Midbrain (tissue), 1 donor: ENCODE measurements around the gene HCFC1.

ENCODE experiments used
- DNase-seq: peaks from one replicate; lab custom pipeline; 2025; lab: John Stamatoyannopoulos, UW

The HCFC1 gene

DNA sequence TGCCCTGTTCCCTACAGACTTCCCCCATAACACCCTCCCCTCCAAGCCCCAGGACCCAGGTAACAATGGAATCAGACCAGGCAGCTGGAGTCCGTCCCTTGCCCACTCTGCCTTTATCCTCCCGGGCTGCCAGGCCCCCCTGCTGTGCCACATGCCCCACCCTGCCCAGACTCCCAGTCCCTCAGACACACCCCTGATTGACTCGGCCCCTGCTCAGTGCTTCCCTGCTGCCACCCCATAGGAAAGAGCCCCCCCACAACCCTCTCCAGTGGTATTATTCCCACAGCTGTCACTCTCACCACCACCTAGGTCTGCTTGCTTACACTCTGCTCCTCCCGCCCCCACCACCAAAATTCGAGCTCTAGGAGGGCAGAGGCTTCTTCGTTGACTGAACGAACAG, 32.0 kb downstream of the HCFC1 start:
- no peak for DNase-seq

DNA sequence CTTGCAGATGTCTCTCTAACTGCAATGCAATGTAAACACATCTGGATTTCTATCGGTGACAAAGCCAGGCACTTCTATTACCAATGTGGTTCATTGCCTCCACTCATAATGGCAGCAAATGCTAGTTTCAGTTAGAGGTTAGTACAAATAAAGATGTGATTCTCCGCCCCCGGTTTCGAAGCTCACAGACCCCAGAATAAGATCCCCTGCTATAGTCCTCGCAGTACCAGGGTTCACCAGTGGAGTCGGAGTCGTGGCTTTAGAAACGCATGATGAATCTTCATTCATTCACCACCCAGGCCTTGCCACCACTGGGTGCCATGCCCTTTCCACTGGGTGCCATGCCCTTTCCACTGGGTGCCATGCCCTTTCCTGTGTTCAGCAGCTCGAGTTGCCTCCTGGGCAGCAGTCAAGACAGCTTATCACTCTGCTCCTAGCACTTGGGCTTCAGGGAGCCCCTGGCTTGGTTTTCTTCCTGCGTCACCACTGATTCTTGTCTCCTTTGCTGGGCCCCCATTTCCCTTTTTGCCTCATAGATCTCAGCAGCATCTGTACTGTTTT, 33.3 kb downstream of the HCFC1 start:
- DNase-seq: no peak

- DNase-seq: no peak
Measured at GRCh38 chrX:153937056-153937455, 34.6 kb downstream of the HCFC1 start.

GRCh38 chrX:153935326-153935851, 36.2 kb downstream of the HCFC1 start:
- DNase-seq: no peak

DNA sequence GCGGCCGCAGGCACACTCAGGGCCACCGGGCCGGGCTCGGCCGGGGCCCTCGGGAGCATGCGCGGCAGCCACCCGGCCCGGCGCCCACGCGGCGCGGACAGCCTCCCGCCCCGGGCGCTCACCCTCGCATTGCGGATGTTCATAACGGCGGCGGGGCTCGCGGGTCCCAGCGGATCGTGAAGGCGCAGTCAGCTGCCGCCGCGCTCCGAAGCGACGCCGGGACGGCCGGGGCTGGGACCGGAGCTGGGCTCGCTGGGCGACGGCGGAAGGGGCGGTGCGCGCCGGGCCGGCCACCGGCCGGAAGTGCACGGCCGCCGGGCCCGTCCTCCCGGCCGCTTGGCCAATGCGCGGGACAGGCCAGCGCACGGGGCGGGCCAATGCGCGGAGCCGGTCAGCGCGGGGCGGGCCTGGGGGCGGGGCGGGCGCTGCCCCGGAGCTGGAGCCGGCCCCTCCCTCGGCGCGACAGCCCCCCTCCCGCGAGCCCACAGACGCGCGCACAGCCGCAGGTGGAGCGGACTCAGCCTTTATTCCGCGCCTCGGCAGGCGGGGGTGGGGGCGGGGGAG, 36.8 kb downstream of the HCFC1 start, which contains the start of gene NAA10:
Gene NAA10, minus strand, starts transcription at position 276 of the 564 bp plus-strand sequence. Its CDS starts 133 bp downstream, at position 143.
- peak; percentile 73 for DNase-seq

DNA sequence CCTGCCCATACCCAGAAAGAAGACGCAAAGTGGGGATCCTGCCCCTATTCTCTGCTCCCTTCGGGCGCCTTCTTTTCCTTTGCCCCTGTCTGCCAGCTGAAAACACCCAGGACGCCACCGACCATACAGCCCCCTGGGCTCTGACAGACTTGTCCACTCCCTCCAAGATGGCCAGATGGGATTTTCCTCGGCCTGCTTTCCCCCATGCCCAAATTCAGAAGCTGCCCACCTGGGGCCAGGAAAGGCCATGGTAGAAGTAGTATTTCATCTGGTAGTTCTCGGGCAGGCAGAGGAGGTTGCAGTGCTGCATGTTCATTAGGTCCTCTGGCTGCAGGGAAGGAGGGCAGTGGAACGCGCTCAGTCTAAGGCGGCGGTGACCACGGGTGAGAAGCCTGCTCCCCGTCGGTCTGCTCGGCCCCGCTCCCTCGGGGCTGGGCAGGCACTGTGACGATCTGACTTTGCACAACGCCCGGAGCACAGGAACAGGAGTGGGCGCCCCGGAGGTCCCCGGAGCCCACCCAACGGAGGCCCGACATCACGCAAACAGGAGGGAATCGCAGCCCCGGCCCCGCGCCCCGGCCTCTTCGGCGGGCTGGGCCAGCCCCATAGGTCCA, 37.4 kb downstream of the HCFC1 start:
- DNase-seq: no peak

DNA sequence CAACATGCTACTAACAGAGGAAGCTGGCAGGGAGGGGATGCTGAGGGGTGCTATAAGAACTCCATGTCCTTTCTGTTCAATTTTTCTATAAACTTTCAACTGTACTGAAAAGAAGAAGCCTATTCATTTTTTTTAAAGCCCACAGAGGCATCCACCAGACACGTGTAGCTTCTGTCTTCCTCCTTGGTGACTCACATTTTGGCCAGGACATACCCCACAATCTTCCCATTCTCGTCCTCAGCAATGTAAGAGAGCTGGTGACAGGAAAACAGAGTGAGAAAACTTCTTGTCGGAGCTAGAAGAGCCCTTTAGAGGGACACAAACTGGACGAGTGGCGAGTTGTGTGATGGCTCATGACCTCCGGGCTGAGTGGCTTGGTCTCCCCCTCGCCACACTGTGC, 37.9 kb downstream of the HCFC1 start:
- no peak for DNase-seq

DNA sequence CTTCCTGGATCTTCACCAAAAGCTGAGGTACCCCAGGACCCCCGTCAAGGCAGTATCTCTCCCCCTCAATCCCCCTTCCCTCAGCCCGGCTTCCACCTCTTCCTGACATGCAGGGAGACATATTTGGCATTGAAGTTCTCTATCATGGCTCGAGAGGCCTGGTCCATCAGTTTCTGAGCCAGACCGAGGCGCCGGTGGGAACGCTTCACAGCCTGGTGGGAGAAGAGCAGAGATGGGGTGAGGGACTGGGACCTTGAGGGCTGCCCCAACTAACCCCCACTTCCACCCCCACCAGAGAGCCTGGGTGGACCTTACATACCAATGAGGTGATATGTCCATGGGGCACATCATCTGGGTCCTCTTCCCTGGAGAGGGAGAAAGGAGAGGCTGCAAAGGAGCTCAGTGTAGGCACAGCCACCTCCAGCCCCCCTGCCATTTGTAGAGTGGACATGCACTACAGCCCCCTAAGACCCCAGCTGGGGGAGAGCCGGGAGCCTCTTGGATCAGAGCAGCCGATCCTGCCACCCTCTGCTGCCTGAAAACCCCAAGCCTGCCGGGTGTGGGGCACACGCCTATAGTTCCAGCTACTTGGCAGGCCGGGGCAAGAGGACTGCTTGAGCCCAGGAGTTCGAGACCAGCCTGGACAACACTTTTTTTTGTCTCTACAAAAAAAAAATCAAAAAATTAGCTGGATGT, 39.2 kb downstream of the HCFC1 start:
- DNase-seq: no peak

GRCh38 chrX:153931748-153932147, 39.9 kb downstream of the HCFC1 start:
- DNase-seq: no peak

DNA sequence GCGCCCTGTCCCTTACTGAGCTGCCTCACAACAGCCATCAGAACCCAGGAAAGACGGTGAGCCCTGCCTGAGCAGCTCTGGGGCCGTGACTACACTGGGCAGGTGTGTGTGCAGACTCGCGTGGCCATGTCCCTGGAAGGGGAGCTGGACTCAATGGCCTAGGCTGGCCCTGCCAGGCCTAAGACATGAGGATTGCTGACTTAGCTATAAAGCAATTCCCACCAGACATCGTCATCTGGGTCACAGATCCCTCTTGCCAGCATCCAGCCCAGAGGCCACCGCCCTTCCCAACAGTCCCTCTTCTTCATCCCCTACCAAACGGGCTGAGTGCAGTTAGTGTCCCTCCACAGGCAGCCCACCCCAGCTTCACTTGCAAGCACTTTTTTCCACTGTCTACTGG, 40.5 kb downstream of the HCFC1 start:
- DNase-seq: no peak

DNA sequence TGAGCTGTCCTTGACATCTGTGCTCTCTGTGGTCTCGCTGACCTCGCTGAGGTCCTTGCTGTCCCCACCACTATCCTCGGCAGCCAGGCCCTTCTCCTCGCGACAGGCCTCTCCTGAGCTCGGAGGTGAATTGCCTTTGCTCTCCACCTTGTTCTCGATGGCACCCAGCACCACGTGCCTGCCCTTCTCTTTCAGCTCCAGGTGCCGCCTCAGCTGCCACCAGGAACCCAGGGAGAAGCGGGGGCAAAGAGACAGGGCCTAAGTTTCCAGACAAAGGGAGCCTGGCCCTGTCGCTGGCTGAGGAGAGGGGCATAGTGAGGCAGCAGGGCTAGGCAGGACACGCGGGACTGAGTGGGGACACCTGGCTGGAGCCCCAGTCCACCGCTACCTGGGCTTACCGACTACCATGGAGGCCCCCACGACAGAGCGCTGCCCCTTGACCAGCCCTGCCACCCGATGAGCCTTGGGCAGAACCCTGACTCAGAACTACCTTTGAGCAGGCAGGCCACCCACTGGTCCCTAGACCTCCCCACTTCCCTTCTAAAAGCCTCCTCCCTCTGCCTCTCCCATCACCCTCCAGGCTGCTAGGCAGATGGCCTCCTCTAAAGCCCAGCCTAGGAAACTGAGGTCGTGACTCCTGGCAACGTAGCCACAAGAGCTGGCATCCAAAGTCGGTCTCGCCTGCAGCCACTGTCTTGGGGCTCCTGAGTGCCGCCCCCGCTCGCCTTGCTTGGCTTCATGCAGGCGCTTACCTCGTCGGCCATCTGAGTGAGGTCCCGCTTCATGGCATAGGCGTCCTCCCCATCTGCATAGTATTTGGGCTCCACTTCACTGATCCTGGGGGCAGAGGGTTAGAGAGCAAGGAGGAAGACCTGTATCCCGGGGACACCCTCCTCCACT, 41.4 kb downstream of the HCFC1 start:
- DNase-seq: no peak

- DNase-seq: no peak
Measured at GRCh38 chrX:153929576-153929975, 42.0 kb downstream of the HCFC1 start.

DNA sequence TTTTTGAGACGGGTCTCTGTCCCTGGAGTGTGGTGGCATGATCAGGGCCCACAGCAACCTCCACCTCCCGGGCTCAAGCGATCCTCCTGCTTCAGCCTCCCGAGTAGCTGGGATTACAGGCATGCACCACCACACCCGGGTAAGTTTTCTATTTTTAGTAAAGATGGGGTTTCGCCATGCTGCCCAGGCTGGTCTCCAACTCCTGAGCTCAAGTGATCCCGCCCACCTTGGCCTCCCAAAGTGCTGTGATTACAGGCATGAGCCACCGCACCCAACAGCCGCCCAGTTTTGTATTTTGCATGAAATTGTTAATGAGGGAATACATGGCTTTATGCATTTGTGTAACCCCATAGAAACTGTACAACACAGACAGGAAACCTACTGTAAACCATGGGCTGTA, 42.8 kb downstream of the HCFC1 start:
- DNase-seq: no peak

DNA sequence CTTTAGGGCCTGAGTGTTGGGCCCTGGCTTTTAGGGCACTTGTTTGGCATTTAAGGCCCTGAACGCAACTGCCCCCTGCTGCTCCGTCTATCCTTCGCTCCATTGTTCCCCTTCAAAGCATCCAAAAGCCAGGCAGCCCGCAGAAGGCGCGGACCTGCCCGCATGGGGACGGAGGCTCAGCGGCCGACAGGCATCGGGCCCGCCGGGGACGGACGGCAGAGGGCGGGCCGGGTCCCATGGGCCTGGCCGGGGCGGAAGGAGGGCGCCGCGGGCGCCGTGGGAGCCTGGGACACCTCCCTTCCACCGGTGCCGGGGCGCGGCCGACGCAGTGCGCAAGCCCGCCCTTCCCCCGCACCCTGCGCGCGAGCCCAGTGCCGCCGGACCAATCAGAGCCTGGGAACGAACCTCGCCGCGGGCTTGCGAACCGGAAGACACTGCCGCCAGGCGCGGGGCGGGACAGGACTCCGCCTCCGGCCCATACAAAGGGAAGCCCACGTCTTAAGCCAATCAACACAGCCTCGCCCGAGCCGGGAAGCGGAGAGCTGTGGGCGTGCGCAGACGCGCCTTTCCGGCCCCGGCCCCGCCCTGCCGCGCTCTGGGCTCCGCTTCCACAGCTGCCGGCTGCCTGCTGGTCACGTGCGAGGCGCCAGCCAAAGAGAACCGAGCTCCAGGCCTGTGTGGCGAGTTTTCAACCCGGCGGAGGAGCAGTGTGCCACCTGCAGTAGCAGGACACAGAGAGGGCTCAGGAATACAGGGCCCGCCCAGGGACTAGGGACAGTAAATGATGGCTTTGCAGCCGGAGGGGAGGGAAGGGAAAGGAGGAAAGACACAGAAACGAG, 43.5 kb downstream of the HCFC1 start:
- DNase-seq: peak; percentile 94

- no peak for DNase-seq
Measured at GRCh38 chrX:153927672-153927921, 44.0 kb downstream of the HCFC1 start.

DNA sequence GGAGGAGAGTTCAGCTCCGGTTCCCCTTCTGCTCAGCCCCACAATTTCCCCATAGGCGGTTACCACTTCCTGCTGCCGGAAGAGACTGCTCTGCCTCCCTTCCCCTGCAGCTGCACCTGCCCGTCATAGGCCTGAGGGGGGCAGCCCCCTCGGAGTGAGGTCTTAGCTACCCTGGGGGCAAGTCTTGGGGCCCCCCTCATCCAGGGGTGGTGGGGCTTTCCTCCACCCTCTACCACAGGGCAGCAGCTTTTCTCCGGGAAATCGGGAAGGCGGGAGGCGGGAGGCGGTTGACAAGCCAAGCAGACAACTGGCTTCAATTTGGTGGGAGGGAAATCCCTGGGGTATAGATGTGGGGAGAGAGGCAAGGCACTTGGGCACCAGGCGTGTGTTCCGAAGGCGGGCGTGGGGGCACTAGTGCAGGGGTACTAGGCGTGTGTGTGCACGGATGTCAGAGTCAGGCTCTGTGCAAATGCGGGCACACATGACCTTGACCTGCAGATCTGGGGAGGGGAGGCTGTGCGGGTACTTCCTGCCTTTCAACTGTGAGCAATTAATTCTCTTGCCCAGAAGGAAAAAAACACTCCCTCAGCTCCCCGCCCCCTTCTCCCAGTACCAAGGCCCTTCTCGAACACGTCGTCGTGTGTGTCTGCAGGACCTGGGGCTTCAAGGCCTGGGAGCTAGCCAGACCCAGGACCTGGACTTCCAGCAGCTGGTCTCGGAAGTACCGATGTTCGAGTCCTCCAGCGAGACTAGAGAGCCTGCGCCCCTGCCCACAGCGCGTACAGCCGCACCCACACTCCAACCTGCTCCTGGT, 44.6 kb downstream of the HCFC1 start:
- DNase-seq: peak; percentile 25

GRCh38 chrX:153926552-153926857, 45.1 kb downstream of the HCFC1 start:
- DNase-seq: no peak

DNA sequence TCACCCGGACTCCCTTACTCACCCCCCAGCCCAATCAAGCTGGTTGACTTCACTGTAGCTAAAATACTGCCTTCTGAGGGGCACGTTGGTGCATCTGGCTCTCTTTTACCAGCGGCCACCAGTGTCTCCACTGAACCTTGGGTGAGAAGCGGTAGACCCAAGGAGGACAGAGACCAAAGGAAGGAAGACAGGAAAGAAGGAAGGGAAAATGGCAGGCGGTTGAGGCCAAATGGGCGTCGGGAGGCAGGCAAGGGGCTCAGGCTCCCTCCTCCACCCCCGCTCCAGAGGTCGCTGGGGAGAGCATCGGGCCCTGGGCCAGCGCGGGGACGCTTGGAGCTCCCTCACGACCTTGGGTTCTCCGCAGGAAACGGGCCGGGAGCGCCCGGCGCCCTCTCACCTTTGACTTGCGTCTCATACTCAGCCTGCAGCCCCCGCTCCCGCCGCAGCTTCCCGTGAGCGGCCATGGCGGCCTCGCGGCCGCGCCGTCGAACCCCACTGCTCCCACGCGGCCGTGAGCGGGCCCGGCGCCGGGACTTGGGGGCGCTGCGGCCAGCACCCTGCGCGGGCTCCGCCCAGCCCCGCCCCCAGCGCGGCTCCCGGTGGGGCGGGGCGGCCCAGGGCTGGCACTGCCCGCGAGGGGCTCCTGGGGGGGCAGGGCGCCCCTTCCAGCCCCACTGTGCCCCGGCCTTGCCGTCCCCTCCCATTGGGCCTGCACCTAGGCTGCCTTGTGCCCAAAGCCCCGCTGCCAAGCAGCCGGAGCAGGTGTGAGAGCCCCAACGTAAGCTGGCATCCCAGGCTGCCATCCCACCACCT, 45.7 kb downstream of the HCFC1 start, which contains the start of gene ARHGAP4:
Gene ARHGAP4, minus strand, starts transcription at position 526 of the 813 bp plus-strand sequence. Its CDS starts 62 bp downstream, at position 464.
- no peak for DNase-seq

GRCh38 chrX:153925387-153925738, 46.3 kb downstream of the HCFC1 start:
- no peak for DNase-seq
